NCI-H128 (cell line): ENCODE results near the gene MAST2.
"Not testable (repeated sequence)": the region's sequence is repeated elsewhere in the genome, so short reads cannot be mapped to it uniquely, and the experiment has no call there.

Experiments used
- DNase-seq: peaks from one replicate; lab custom pipeline; 2025; ENCODE audit not compliant: unreplicated experiment; lab: John Stamatoyannopoulos, UW

Gene MAST2

DNA sequence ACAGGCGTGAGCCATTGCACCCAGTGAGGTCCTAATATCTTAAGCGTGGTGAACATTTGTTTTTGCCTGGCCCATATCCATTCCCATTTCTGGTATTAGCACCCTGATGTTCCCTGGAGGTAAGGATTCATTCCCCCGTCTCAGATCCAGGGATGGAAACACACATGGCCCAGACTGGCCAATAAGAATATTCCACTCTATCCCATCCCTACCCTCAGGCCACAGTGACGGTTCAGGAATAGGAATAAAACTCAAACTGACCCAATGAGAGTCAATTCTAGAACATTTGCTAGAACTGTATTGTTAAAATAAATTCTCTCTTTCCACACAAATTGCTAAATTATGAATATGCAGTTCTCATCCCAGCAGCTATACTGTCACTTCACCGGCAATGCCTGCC lies 252.9 kb downstream of the MAST2 start:
- DNase-seq, result no peak

DNA sequence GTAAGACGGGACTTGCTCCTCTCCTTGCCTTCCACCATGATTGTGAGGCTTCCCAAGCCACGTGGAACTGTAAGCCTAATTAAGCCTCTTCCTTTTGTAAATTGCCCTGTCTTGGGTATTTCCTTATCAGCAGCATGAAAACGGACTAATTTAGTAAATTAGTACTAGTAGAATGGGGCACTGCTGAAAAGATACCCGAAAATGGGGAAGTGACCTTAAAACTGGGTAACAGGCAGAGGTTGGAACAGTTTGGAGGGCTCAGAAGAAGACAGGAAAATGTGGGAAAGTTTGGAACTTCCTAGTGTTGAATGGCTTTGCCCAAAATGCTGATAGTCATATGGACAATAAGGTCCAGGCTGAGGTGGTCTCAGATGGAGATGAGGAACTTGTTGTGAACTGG lies 253.8 kb downstream of the MAST2 start:
- not testable (repeated sequence) for DNase-seq

DNA sequence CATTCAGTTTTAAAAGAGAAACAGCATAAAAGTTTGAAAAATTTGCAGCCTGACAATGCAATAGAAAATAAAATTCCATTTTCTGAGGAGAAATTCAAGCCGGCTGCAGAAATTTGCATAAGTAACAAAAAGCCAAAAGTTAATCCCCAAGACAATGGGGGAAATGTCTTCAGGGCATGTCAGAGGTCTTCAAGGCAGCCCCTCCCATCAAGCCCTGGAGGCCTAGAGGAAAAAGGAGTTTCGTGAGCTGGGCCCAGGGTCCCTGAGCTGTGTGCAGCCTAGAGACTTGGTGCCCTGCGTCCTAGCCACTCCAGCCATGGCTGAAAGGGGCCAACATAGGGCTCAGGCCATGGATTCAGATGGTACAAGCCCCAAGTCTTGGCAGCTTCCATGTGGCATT lies 254.4 kb downstream of the MAST2 start:
- DNase-seq, result no peak

DNA sequence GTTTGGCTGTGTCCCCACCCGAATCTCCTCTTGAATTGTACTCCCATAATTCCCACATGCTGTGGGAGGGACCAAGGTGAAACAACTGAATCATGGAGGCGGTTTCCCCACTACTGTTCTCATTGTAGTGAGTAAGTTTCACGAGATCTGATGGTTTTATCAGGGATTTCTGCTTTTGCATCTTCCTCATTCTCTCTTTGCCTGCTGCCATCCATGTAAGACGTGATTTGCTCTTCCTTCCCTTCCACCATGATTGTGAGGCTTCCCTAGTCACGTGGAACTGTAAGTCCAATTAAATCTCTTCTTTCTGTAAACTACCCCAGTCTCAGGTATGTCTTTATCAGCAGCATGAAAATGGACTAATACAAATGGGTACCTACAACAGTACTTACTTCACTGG lies 255.5 kb downstream of the MAST2 start:
- no peak for DNase-seq

DNA sequence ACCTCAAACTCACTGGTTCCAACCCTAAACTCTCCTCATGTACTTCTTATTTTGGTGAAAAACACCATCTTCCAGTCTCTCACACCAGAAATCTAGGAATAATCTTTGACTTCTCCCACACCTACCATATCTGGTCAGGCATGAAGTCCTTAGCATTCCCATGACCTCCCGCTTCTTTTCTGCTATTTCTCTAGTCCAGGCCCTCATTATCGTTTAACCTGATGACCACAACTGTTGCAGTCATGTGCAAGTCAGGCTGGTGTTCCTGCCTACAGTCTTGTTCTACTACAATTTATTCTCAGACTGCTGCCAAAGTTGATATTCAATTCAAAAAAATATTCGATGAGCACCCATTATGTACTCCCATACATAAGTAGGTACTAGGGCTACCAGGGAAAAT lies 257.7 kb downstream of the MAST2 start:
- DNase-seq, result no peak

DNA sequence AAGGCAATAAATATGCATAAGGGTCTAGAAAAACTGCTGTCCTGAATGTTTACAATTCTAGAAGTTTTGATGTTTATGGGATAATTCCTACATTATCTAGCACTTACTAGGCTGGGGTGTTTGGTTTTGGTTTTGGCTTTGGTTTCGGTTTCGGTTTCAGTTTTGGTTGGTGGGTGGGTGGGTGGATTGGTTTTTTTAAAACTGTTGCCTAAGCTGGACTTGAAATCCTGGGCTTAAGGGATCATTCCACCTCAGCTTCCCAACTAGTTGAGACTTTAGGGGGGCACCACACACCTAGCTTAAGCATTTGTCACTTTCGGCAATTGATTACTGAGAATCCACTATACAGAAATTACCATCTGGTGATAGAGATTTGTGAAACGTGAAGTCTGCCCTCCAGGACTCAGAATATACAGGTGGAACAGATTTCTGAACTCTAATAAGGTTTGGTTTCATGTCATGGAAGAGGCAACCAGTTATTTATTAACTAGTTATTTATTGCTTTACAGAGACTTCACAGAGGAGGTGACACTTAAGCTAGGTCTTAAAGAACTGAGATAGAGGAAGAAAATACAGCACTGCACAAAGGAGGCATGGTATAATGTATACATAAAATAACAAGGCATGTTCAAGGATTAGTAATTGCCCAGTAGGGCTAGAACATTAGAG lies 259.4 kb downstream of the MAST2 start:
- no peak for DNase-seq

DNA sequence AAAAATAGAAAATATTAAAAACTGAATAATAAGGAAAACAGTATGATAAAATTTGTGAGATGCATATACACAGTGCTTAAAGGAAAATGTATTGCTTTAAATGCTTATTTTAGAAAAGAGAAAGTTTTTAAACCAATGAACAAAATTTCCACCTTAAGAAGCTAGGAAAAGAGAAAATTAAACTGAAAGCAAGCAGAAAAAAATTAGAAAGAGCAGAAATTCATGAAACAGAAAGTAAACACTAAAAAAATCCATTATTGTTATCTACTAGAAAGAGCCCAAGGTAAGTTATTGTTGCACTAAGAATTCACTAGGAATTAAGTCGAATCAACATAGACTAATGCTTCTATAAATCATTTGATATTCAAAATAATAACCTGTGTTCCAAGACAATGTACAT lies 261.3 kb downstream of the MAST2 start:
- DNase-seq, result no peak

DNA sequence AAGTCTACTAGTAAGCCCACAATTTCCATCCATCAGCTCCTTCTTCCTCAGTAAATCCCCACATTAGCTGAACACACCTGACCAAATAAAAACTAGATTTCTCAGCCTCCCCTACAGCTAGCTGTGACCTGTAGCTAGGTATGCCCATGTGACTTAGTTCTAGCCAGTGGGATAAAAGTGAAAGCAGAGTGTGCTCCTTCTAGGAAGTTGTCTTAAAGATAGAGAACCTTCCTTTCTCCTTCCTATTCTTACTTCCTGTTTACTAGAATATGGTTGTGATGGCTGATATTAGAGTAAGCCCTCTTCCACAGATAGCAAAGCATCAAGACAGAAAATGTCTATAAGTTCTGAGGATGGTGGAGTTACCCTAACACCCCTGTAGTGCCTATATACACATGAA lies 262.0 kb downstream of the MAST2 start:
- no peak for DNase-seq

DNA sequence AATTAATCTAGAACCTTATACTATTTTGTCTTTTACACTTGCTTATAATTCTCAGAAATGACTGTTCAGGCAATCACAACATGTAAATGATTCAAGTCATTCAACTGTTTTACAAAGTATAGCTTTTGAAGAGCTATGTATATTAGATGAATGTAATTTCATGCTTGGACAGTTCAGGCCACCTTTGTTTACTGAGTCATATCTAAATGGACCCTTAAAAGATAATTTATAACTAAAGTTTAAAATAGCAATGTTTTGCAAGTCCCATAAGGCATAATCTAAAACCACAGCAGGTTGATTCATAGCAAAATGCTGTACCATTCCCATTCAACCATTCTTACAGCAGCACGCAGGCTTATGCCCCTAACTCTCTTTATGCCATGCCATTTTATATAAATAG lies 264.2 kb downstream of the MAST2 start:
- no peak for DNase-seq

DNA sequence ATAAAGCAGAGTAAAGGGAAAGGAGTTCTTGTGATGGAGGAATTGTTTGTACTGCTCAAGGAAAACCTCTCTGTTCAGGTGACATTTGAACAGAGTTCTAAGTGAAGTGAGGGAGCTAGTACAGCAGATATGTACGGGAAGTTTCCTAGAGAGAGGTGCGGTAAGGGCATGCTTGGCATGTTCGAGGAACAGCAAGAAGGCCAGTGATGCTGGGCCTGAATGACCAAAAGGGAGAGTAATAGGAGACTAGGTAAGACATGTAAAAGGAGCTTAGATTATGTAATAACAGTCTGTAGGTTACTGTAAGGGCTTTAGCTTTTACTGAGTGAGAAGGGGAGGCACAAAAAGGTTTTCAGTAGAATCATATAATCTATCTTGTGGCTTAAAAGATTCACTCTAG lies 265.1 kb downstream of the MAST2 start:
- DNase-seq, result no peak

DNA sequence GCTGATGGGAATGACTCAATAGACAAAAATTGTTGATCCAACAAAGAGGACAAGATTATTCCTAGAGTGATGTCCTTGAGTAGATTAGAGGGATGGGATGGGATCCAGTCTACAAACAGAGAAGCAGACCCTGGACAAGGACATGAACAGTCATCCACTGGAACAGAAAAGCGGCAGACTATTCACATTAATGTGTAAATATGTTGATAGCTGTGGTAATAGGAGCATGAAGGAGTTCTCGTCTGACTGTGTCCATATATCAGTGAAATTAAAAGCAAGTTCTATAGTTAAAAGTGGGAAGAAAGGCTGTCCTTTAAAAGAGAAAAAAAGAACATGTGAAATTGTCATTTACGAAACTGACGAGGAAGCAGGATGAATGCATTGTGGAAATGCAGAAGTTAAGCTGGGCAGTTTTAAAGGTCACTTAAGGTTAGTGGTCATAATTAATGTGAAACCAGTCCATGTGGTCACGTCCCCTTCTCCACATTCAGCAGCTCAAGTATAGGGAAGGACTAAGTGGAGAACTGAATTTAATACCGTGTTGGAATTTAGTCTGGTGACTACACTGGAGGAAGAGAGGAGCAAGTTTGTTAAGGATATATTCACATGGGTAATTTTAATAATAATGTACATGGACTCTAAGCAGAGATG lies 266.9 kb downstream of the MAST2 start:
- DNase-seq, result no peak

DNA sequence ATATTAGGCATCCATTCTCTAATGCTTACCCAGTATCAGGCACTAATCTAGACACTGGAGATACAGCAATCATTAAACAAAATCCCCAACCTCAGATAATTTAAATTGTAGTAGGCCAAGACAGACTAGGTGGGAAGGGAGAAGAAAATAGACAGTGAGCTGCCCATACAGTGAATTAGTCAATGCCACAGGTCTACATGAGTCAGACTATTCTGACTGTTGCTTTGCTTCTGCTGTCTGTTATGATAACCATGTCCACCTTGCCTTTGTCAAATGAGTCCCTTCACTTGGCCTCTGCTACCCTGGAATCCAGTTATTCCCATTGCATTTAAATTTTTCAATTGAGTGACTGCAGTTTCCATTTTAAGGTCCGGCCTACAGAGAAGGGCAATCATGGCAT lies 269.6 kb downstream of the MAST2 start:
- no peak for DNase-seq

DNA sequence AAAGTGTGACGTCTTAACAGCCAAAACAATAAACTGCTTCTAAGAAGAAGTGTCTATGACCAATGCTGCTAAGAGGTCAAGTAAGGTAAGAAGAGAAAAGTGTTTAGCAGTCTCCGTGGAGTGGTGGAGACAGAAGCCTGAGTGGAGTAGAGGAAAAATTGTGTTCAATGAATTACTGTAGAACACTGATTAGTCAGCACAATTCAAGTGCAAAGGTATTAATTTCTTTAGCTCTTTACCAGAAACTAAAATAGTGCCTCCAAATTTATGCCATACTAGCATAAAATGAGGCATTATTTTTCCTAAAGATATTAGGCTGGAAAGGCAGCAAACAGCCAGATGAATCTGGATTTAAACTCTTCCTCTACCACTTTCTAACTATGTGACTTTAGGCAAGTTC lies 272.9 kb downstream of the MAST2 start:
- no peak for DNase-seq

DNA sequence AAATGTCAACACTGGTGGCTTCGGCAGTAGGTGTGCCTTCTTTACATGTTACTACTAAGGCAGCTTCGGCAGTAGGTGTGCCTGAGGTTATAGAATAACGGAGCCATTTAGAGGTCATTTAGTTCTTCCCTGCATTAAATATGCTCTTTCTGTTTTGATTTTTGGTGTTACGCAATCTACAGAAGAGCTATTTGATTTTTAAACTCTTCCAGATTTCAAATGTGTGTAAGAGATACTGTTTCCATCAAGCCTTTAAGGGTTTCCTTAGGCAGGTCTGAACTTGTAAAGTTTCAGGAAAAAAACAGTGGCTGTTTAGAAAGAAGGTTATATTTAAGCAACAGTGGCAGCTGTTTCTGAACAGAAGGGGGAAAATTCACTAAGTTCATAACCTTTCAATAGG lies 274.2 kb downstream of the MAST2 start:
- DNase-seq, result no peak

DNA sequence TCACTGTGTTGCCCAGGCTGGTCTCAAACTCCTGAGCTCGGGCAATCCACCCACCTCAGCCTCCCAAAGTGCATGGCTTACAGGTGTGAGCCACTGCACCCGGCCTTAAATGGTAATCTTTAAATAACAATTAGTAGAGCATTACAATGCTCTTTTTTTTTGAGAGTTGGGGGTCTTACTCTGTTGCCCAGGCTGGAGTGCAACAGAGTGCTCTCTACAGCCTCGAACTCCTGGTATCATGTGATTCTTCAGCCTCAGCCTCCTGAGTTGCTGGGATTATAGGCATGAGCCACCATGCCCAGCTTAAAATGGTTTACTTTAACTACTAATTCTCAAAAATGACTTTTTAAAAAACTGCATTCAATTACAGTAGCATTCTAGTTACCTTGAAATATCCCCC lies 276.8 kb downstream of the MAST2 start:
- DNase-seq, result no peak

DNA sequence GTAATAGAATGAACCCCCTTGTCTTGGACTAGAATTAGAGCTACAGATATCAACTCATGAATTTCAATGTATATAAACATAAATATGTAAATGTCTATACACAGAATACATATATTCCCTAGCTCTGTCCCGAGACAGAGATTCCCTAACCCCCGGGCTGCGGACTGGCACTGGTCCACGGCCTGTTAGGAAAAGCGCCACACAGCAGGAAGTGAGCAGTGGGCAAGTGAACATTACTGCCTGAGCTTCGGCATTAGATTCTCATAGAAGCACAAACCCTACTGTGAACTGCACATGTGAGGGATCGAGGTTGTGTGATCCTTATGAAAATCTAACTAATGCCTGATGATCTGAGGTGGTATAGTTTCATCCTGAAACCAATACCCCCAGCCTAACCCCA lies 277.8 kb downstream of the MAST2 start:
- DNase-seq, result no peak

DNA sequence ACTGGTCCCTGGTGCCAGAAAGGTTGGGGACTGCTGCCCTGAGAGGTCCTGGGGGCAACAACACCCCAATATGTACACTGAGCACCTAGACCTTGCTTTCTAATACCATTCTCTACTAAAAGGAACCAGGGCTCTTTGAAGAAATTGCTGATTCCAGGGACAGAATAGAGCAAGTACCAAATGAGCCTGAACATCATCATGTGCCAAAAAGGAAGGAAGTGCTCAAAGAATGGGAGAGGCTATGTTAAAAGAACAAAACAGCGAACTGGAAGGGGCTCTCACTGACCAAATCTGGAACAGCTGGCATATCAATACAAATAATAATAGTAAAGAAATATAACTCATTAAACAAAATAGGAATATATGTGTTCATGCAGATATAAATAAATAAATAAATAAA lies 278.2 kb downstream of the MAST2 start:
- no peak for DNase-seq

DNA sequence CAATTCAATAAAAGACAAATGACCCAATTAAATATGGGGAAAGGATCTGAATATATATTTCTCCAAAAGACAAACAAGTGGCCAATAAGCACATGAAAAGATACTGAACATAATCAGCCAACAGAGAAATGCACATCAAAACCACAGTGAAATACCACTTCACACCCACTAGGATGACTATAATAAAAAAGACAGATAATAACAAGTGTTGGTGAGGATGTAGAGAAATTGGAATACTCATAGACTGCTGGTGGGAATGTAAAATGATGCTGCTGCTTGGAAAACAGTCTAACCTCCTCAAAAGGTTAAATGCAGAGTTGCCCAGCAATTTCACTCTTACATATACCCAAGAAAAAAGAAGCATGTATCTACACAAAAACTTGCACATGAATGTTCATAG lies 280.2 kb downstream of the MAST2 start:
- no peak for DNase-seq

DNA sequence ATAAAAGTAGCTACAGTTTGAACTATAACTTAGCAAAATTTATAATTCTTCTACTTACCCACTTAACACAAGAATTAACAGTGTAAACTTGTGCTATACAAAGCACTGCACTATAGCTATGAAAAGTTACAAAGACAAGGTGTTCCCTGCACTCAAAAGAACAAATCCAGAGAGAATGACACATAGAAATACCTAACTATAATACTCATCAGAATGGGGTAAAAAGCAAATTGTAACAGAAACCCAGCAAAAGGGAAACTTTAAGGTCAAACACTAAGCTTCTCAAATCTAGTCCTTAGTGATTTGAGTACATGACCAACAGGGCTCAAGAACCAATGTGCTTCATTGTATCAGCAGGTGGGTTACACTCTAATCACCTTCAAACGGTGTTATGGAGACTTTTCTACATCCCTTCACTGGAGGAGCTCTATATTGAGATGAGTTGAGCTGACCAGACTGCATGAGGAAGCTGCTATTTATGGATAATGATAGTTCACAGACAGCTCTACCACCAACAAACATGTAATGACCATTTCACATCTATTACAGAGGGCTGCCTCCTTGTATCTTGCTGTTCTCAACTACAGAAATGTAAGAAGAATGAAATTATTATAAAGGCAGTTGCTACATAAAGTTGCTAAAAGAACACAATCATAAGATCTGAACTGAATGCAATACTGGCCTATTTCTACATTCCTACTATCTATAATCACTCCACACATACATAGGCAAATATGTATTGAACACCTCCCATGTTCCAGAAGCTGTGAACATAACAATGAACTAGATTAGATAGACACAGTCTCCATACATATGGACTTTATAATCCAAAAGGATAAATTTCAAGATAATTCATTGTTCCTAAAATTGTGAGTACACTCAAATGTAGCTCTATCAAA lies 281.4 kb downstream of the MAST2 start:
- no peak for DNase-seq
